SK-N-SH treated with all-trans-retinoic acid at 6 μM for 48 hours (cell line): Measurements from ENCODE around the gene TMEM165.

Source experiments
- ATAC-seq: fragments of 200-7000 bp; cut with Tn5 transposase; 3 replicates; pipeline ENCODE4 v1.9.1; 2020; ENCODE audit warnings: mild to moderate bottlenecking, moderate library complexity
- BACH2 ChIP-seq: fragments of 250-450 bp; sonication (Bioruptor Pico); IDR thresholded peaks from 2 replicates; pipeline ENCODE4 v1.9.0; 2021; ENCODE audit warnings: mild to moderate bottlenecking, borderline replicate concordance
- CSDC2 ChIP-seq: fragments of 250-450 bp; sonication (Bioruptor Pico); IDR thresholded peaks from 2 replicates; pipeline ENCODE4 v1.5.0; 2020; ENCODE audit warnings: mild to moderate bottlenecking, moderate library complexity
- ESRRG ChIP-seq: fragments of 250-450 bp; sonication (Bioruptor Pico); IDR thresholded peaks from 2 replicates; pipeline ENCODE4 v1.6.1; 2021; ENCODE audit warnings: mild to moderate bottlenecking
- GLIS3 ChIP-seq: fragments of 250-450 bp; sonication (Bioruptor Pico); IDR thresholded peaks from 2 replicates; pipeline ENCODE4 v1.5.0; 2020; ENCODE audit warnings: mild to moderate bottlenecking, moderate library complexity
- ISL1 ChIP-seq: fragments of 250-450 bp; sonication (Bioruptor Pico); IDR thresholded peaks from 2 replicates; pipeline ENCODE4 v2.1.2; 2022; ENCODE audit warnings: mild to moderate bottlenecking, moderate library complexity
- OSR1 ChIP-seq: fragments of 250-450 bp; sonication (Bioruptor Pico); IDR thresholded peaks from 2 replicates; pipeline ENCODE4 v1.8.0; 2022; ENCODE audit warnings: moderate library complexity, mild to moderate bottlenecking, inconsistent platforms
- PPARA ChIP-seq: fragments of 250-450 bp; sonication (Bioruptor Pico); IDR thresholded peaks from 2 replicates; pipeline ENCODE4 v1.5.0; 2020; ENCODE audit warnings: mild to moderate bottlenecking, borderline replicate concordance
- RARB ChIP-seq: fragments of 250-450 bp; sonication (Bioruptor Pico); IDR thresholded peaks from 2 replicates; pipeline ENCODE4 v1.8.0; 2021; ENCODE audit warnings: mild to moderate bottlenecking, moderate library complexity
- SNAI2 ChIP-seq: fragments of 250-450 bp; sonication (Bioruptor Pico); IDR thresholded peaks from 2 replicates; pipeline ENCODE4 v1.5.0; 2020; ENCODE audit warnings: mild to moderate bottlenecking, moderate library complexity
- TCF4 ChIP-seq: fragments of 250-450 bp; sonication (Bioruptor Pico); IDR thresholded peaks from 2 replicates; pipeline ENCODE4 v1.8.0; 2021; ENCODE audit warnings: mild to moderate bottlenecking, moderate library complexity, borderline replicate concordance
- TOX ChIP-seq: fragments of 250-450 bp; sonication (Bioruptor Pico); IDR thresholded peaks from 2 replicates; pipeline ENCODE4 v1.8.0; 2021; ENCODE audit warnings: mild to moderate bottlenecking, moderate library complexity, borderline replicate concordance
- ZC3H10 ChIP-seq: fragments of 250-450 bp; sonication (Bioruptor Pico); IDR thresholded peaks from 2 replicates; pipeline ENCODE4 v1.5.1; 2021; ENCODE audit warnings: mild to moderate bottlenecking, moderate library complexity
- ZFP3 ChIP-seq: fragments of 250-450 bp; sonication (Bioruptor Pico); IDR thresholded peaks from 2 replicates; pipeline ENCODE4 v1.5.0; 2020; ENCODE audit warnings: mild to moderate bottlenecking, moderate library complexity
- ZFP30 ChIP-seq: fragments of 450-650 bp; formaldehyde crosslinking; IDR thresholded peaks from 2 replicates; pipeline ENCODE4 v1.5.0; 2022; ENCODE audit warnings: mild to moderate bottlenecking, moderate library complexity
- ZNF565 ChIP-seq: fragments of 450-650 bp; formaldehyde crosslinking; conservative IDR thresholded peaks from 2 replicates; pipeline ENCODE4 v1.5.0; 2020; ENCODE audit warnings: low read depth, mild to moderate bottlenecking, moderate library complexity
- ZNF70 ChIP-seq: fragments of 450-650 bp; formaldehyde crosslinking; IDR thresholded peaks from 2 replicates; pipeline ENCODE4 v1.5.0; 2020; ENCODE audit warnings: mild to moderate bottlenecking, moderate library complexity
- ZNF8 ChIP-seq: fragments of 450-650 bp; formaldehyde crosslinking; IDR thresholded peaks from 2 replicates; pipeline ENCODE4 v1.5.0; 2020; ENCODE audit warnings: mild to moderate bottlenecking, moderate library complexity
- TF ChIP-seq, protein P1 (sequence below): fragments of 250-450 bp; sonication (Bioruptor Pico); IDR thresholded peaks from 2 replicates; pipeline ENCODE4 v1.8.0; 2021; ENCODE audit warnings: low read depth, mild to moderate bottlenecking, moderate library complexity, borderline replicate concordance
- TF ChIP-seq, protein P2 (sequence below): fragments of 250-450 bp; sonication (Bioruptor Pico); IDR thresholded peaks from 2 replicates; pipeline ENCODE4 v1.5.0; 2020; ENCODE audit warnings: mild to moderate bottlenecking, moderate library complexity
- TF ChIP-seq, protein P3 (sequence below): fragments of 250-450 bp; sonication (Bioruptor Pico); IDR thresholded peaks from 2 replicates; pipeline ENCODE4 v1.8.0; 2020; ENCODE audit warnings: mild to moderate bottlenecking, moderate library complexity, borderline replicate concordance

Gene TMEM165

DNA sequence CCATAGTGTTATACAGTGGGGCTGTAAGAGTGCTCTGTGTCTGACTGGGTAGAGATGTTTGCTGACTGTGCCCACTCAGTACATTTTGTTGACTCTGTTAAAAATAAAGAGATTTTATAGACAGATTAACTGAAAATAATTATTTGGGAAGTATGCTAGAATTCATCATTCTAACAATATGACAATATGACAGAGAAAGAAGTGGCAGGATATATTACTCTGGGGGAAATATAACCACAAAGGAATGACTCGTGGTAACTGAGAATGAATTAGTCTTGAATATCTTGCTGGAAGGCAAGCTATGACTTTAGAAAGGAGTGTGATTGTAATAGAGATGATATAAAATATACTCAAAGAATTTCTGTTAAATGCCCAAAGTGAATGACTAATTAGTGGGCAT, 46.8 kb downstream of the TMEM165 start:
- ATAC-seq, result peak; percentile 16; the same call in 1 of the 3 replicates
- TF ChIP-seq PPARA (CRISPR knock-in tag) (no peak), ZNF8 (CRISPR knock-in tag) (no peak), ZNF565 (no peak), ESRRG (CRISPR knock-in tag) (no peak)

DNA sequence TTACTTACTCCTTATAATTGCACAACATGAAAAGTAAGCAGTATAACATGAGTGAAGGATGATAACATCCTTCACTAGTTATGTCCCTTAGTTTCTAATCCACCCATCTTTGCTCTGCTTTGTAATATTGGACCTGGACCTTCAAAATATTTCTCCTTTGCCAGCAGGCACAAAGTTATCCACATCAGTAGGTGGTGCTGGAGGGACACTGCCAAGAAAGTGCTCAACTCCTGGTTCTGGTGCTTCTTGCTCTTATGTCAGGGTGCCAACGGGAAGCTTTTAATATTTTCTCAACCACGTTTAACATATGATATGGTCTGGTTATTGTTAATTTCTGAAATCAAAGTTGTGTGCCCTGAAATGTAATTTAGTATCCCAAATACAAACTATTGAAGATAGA, 49.1 kb downstream of the TMEM165 start:
- TF ChIP-seq ZNF70 (no peak), ZC3H10 (CRISPR knock-in tag) (no peak), ZNF565 (no peak), GLIS3 (CRISPR knock-in tag) (no peak), TCF4 (CRISPR knock-in tag) (no peak), OSR1 (CRISPR knock-in tag) (no peak), BACH2 (CRISPR knock-in tag) (no peak), ZFP30 (no peak), RARB (CRISPR knock-in tag) (no peak), SNAI2 (no peak), PPARA (CRISPR knock-in tag) (no peak), ESRRG (CRISPR knock-in tag) (no peak), CSDC2 (CRISPR knock-in tag) (no peak), TOX (CRISPR knock-in tag) (no peak), ZFP3 (CRISPR knock-in tag) (no peak)
- TF ChIP-seq, protein P1, sequence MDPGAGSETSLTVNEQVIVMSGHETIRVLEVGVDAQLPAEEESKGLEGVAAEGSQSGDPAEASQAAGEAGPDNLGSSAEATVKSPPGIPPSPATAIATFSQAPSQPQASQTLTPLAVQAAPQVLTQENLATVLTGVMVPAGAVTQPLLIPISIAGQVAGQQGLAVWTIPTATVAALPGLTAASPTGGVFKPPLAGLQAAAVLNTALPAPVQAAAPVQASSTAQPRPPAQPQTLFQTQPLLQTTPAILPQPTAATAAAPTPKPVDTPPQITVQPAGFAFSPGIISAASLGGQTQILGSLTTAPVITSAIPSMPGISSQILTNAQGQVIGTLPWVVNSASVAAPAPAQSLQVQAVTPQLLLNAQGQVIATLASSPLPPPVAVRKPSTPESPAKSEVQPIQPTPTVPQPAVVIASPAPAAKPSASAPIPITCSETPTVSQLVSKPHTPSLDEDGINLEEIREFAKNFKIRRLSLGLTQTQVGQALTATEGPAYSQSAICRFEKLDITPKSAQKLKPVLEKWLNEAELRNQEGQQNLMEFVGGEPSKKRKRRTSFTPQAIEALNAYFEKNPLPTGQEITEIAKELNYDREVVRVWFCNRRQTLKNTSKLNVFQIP (CRISPR knock-in tag), result no peak
- TF ChIP-seq, protein P2, sequence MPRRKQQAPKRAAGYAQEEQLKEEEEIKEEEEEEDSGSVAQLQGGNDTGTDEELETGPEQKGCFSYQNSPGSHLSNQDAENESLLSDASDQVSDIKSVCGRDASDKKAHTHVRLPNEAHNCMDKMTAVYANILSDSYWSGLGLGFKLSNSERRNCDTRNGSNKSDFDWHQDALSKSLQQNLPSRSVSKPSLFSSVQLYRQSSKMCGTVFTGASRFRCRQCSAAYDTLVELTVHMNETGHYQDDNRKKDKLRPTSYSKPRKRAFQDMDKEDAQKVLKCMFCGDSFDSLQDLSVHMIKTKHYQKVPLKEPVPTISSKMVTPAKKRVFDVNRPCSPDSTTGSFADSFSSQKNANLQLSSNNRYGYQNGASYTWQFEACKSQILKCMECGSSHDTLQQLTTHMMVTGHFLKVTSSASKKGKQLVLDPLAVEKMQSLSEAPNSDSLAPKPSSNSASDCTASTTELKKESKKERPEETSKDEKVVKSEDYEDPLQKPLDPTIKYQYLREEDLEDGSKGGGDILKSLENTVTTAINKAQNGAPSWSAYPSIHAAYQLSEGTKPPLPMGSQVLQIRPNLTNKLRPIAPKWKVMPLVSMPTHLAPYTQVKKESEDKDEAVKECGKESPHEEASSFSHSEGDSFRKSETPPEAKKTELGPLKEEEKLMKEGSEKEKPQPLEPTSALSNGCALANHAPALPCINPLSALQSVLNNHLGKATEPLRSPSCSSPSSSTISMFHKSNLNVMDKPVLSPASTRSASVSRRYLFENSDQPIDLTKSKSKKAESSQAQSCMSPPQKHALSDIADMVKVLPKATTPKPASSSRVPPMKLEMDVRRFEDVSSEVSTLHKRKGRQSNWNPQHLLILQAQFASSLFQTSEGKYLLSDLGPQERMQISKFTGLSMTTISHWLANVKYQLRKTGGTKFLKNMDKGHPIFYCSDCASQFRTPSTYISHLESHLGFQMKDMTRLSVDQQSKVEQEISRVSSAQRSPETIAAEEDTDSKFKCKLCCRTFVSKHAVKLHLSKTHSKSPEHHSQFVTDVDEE (CRISPR knock-in tag), result no peak
- TF ChIP-seq, protein P3, sequence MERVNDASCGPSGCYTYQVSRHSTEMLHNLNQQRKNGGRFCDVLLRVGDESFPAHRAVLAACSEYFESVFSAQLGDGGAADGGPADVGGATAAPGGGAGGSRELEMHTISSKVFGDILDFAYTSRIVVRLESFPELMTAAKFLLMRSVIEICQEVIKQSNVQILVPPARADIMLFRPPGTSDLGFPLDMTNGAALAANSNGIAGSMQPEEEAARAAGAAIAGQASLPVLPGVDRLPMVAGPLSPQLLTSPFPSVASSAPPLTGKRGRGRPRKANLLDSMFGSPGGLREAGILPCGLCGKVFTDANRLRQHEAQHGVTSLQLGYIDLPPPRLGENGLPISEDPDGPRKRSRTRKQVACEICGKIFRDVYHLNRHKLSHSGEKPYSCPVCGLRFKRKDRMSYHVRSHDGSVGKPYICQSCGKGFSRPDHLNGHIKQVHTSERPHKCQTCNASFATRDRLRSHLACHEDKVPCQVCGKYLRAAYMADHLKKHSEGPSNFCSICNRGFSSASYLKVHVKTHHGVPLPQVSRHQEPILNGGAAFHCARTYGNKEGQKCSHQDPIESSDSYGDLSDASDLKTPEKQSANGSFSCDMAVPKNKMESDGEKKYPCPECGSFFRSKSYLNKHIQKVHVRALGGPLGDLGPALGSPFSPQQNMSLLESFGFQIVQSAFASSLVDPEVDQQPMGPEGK, result no peak
- ATAC-seq, result peak; percentile 59

DNA sequence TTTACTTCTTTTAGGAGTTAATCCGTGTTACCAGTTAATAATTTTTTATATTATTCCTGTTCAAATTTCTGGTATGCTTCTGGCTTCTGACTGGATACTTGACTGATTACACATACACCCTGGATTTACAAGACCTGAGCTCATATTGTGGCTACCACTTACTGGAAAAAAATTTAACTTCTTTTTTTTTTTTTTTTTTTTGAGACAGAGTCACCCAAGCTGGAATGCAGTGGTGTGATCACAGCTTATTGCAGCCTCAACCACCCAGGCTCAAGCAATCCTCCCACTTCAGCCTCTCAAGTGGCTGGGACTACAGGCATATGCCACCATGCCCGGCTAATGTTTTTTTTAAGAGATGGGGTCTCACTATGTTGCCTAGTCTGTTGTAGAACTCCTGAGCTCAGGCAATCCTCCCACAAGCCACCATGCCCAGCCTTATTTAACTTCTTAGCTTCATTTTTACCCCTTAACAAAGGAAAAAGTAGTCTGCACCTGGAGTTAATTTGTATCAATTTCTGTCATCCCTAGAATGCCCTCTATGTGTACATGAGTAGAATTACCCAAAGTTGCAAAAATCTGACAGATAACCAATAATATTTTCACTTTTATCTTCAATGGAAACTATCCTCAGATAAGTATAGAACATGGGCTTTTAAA, 50.3 kb downstream of the TMEM165 start:
- TF ChIP-seq TCF4 (CRISPR knock-in tag), result no peak
- ATAC-seq, result peak; percentile 73

DNA sequence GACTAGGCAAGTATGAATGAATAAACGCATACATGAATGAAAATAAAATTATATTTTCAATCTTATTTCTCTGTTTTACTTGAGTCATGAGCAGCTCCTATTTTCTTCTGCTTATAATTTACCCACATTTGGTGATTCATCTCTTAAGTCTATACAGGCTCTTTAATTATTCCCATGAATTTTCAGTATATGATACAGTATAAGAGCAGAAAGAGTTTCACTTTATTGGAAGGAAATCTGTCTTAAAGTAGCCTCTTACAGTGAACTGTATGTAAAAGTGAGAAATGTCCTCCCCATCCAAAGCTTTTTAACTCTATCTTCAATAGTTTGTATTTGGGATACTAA, 50.8 kb downstream of the TMEM165 start:
- TF ChIP-seq PPARA (CRISPR knock-in tag) (no peak), OSR1 (CRISPR knock-in tag) (no peak), SNAI2 (no peak), ZNF565 (no peak), BACH2 (CRISPR knock-in tag) (no peak), ISL1 (CRISPR knock-in tag) (no peak)
- TF ChIP-seq, protein P3, result no peak
- TF ChIP-seq, protein P1 (CRISPR knock-in tag), result no peak
- ATAC-seq, result no peak
